ENCODE results near the gene UBE2Z. TPM values are rescaled to one million over a fixed set of nuclear protein-coding genes. Genes with fewer than 3 reads are reported as not detected.
A peak's percentile ranks its signal among the peaks of the same experiment; 100 is the strongest.

The UBE2Z gene
- total and polyA plus RNA-seq, 9 of the 15 experiments (the other 6 are each of a cell fraction or from before 2014, with no cell fraction given): 11.8 to 89.0 (median 38.2) TPM

DNA sequence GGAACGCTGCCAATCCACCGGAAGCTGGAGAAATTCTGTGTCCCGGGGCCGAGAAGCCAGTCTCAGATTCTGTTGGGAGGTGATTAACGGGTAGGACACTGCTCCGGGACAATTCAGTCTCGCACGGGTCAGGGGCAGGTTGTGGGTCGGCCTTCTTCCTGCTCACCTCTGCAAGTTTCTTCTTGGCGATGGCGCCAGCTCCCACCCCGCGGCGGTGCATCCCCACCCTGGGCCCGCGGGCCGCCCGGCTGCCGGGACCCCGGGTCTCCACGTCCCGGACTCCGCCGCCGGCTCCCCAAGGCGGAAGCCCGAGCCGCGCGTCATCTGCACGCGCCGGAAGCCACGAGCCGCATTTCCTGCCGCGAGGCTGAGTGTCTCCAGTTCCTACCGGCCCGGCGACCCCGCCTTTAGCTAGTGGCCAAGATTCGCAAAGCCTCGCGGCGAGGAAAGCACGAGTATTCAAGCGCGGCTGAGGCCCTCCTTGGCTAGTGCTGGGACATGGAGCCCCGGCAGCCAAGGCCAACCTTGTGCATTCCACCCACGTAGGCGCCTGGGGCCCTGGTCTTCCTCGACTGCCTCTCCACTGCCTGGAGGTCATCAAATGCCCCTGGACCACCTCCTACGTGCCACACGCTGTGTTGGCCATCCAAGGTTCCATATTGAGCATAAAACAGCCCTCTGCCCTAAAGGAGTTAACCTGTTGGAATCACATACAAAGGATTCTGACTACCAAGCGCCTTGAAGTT lies 36.5 kb downstream of the UBE2Z start, which contains the start of gene SNF8 (continued):
- TF ChIP-seq, protein P1, sequence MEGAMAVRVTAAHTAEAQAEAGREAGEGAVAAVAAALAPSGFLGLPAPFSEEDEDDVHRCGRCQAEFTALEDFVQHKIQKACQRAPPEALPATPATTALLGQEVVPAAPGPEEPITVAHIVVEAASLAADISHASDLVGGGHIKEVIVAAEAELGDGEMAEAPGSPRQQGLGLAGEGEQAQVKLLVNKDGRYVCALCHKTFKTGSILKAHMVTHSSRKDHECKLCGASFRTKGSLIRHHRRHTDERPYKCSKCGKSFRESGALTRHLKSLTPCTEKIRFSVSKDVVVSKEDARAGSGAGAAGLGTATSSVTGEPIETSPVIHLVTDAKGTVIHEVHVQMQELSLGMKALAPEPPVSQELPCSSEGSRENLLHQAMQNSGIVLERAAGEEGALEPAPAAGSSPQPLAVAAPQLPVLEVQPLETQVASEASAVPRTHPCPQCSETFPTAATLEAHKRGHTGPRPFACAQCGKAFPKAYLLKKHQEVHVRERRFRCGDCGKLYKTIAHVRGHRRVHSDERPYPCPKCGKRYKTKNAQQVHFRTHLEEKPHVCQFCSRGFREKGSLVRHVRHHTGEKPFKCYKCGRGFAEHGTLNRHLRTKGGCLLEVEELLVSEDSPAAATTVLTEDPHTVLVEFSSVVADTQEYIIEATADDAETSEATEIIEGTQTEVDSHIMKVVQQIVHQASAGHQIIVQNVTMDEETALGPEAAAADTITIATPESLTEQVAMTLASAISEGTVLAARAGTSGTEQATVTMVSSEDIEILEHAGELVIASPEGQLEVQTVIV (CRISPR knock-in tag; IDR thresholded peaks at IDR 0.05; ENCODE audit: borderline replicate concordance): no peak
- TF ChIP-seq, protein P2, sequence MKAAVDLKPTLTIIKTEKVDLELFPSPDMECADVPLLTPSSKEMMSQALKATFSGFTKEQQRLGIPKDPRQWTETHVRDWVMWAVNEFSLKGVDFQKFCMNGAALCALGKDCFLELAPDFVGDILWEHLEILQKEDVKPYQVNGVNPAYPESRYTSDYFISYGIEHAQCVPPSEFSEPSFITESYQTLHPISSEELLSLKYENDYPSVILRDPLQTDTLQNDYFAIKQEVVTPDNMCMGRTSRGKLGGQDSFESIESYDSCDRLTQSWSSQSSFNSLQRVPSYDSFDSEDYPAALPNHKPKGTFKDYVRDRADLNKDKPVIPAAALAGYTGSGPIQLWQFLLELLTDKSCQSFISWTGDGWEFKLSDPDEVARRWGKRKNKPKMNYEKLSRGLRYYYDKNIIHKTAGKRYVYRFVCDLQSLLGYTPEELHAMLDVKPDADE (conservative IDR thresholded peaks at IDR 0.05; ENCODE audit: control insufficient read depth, low read depth, low read length): peak; percentile 91
- TF ChIP-seq, protein P3, sequence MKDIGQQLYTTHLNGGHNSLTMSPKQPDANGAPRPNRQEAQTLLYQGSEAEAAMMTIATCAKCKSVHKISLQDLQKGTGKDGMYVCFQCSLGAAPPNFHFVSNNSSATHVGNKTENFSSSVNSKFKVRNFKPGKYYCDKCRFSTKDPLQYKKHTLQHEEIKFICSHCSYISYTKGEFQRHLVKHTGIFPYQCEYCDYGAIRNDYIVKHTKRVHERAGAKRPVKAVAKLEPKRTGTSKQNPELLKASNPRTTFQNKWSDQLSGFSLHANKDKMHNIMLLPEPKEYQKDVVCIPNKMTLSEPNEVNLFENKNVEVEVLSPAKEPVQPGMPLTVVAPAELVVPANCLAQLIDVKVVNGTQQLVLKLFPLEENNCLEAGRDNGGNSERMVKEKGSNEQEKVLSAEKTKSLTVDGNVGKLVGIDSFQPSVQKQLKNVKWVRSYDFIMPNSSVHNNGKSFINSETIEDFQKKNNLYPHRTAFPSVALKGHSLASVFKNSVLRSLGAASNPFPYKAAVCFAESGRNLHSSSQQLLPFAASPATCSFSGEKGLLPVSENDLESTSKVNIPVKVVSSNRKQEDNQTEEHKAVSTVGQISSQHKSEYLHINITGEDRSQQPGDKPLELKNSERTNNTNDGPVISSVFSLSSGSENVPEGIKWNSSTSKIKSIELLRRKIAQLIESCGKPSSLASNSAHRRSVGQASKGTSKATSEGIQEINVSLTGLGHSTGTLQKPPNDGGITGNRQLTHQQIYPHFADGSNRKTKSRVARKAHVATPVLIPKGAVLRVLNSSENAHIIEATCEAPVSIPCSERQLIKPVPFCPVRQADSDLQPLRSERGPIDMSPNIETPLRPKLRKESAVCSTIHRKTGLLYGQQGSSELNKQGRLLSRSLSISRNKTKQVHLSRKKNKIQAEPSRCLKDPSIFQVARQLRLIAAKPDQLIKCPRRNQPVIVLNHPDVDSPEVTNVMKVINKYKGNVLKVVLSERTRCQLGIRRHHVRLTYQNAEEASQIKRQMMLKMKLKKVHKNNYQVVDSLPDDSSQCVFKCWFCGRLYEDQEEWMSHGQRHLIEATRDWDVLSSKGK (CRISPR knock-in tag; IDR thresholded peaks at IDR 0.05): no peak
- 0 out of 2 replicates have a peak, but pooled peaks have one; percentile 43 for TF ChIP-seq ZNF24 (IDR thresholded peaks at IDR 0.05)
- no peak for TF ChIP-seq SMAD3 (CRISPR knock-in tag; conservative IDR thresholded peaks at IDR 0.05)
- TF ChIP-seq, protein P4, sequence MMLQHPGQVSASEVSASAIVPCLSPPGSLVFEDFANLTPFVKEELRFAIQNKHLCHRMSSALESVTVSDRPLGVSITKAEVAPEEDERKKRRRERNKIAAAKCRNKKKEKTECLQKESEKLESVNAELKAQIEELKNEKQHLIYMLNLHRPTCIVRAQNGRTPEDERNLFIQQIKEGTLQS (IDR thresholded peaks at IDR 0.05): no peak
- TF ChIP-seq, protein P4 (CRISPR knock-in tag; conservative IDR thresholded peaks at IDR 0.05): no peak
- no peak for TF ChIP-seq MTF1 (CRISPR knock-in tag; IDR thresholded peaks at IDR 0.05; ENCODE audit: borderline replicate concordance)
- TF ChIP-seq, protein P5, sequence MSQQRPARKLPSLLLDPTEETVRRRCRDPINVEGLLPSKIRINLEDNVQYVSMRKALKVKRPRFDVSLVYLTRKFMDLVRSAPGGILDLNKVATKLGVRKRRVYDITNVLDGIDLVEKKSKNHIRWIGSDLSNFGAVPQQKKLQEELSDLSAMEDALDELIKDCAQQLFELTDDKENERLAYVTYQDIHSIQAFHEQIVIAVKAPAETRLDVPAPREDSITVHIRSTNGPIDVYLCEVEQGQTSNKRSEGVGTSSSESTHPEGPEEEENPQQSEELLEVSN (IDR thresholded peaks at IDR 0.05; ENCODE audit: borderline replicate concordance in 1 of 2, extremely low read depth in 1 of 2, insufficient read depth in 1 of 2, insufficient read length in 1 of 2, low read depth in 1 of 2, low read length in 1 of 2, poor library complexity in 1 of 2, severe bottlenecking in 1 of 2): peak; percentile 96 to 98
- TF ChIP-seq, protein P6, sequence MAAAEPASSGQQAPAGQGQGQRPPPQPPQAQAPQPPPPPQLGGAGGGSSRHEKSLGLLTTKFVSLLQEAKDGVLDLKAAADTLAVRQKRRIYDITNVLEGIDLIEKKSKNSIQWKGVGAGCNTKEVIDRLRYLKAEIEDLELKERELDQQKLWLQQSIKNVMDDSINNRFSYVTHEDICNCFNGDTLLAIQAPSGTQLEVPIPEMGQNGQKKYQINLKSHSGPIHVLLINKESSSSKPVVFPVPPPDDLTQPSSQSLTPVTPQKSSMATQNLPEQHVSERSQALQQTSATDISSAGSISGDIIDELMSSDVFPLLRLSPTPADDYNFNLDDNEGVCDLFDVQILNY (CRISPR knock-in tag; IDR thresholded peaks at IDR 0.05): peak; percentile 72; the same call in 1 of the 2 replicates
- TF ChIP-seq PHF8 (IDR thresholded peaks at IDR 0.05; ENCODE audit: borderline replicate concordance, low read length): peak; percentile 94
- peak; percentile 55; the same call in 1 of the 2 replicates for TF ChIP-seq CBX1 (IDR thresholded peaks at IDR 0.05; ENCODE audit: low read depth)
- TF ChIP-seq ZBTB7A (IDR thresholded peaks at IDR 0.05; ENCODE audit: borderline replicate concordance, control insufficient read depth, low read depth, low read length): peak; percentile 81; the same call in 1 of the 2 replicates
